NB4 (cell line): ENCODE measurements around the gene RSAD1.

Experiments
- MYC ChIP-seq: IDR thresholded peaks from 2 replicates; pipeline ENCODE4 v1.6.1; 2011; ENCODE audit warnings: low read depth, low read length
- POLR2A ChIP-seq: IDR thresholded peaks from 2 replicates; pipeline ENCODE4 v1.6.1; 2011; ENCODE audit warnings: mild to moderate bottlenecking; ENCODE audit not compliant: insufficient read length; ENCODE audit errors: extremely low read depth
- TF ChIP-seq, protein P1 (sequence below): IDR thresholded peaks from one replicate; pipeline ENCODE4 v1.5.1; 2012; ENCODE audit warnings: low read depth, low read length
- TF ChIP-seq, protein P2 (sequence below): IDR thresholded peaks from 2 replicates; pipeline ENCODE4 v1.6.1; 2011; ENCODE audit warnings: low read depth, low read length

DNA sequence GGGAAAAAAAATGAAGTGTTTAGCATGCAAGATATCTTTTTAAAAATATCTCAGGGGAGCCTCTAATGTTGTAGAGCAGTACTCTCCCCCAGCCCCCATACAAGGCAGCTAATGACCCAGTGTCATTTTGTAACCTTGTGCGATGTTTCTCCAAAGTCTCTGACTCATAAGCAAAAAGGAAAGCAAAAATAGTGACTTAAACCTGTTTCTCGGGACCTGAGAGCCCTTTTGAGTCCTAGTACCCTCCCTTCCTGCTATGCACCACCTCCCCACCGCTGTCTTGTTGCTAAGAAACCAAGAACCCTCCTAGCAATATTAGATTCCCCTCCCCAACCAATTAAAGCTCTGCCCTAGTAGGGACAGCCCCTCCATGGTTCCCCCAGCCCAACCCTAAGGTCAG, 32.4 kb downstream of the RSAD1 start:
- TF ChIP-seq, protein P1, sequence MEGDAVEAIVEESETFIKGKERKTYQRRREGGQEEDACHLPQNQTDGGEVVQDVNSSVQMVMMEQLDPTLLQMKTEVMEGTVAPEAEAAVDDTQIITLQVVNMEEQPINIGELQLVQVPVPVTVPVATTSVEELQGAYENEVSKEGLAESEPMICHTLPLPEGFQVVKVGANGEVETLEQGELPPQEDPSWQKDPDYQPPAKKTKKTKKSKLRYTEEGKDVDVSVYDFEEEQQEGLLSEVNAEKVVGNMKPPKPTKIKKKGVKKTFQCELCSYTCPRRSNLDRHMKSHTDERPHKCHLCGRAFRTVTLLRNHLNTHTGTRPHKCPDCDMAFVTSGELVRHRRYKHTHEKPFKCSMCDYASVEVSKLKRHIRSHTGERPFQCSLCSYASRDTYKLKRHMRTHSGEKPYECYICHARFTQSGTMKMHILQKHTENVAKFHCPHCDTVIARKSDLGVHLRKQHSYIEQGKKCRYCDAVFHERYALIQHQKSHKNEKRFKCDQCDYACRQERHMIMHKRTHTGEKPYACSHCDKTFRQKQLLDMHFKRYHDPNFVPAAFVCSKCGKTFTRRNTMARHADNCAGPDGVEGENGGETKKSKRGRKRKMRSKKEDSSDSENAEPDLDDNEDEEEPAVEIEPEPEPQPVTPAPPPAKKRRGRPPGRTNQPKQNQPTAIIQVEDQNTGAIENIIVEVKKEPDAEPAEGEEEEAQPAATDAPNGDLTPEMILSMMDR: no peak
- TF ChIP-seq MYC (no peak), POLR2A (no peak)
- TF ChIP-seq, protein P2, sequence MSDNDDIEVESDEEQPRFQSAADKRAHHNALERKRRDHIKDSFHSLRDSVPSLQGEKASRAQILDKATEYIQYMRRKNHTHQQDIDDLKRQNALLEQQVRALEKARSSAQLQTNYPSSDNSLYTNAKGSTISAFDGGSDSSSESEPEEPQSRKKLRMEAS: no peak
